ENCODE results near the gene ZC2HC1B.

ZC2HC1B gene

GRCh38 chr6:143958839-143959399 lies 94.6 kb downstream of the ZC2HC1B start:
- no peak overlapping the region for H3K27ac ChIP-seq
- no peak for DNase-seq (ENCODE audit: low read depth, low spot score)

- DNase-seq (ENCODE audit: low read depth, low spot score): no peak
- H3K27ac ChIP-seq: no peak overlapping the region
These were observed 95.7 kb downstream of the ZC2HC1B start for GRCh38 chr6:143959927-143960326.

- no peak overlapping the region for H3K27ac ChIP-seq
- no peak for DNase-seq (ENCODE audit: low read depth, low spot score)
These were observed 96.8 kb downstream of the ZC2HC1B start for GRCh38 chr6:143961066-143961465.

DNA sequence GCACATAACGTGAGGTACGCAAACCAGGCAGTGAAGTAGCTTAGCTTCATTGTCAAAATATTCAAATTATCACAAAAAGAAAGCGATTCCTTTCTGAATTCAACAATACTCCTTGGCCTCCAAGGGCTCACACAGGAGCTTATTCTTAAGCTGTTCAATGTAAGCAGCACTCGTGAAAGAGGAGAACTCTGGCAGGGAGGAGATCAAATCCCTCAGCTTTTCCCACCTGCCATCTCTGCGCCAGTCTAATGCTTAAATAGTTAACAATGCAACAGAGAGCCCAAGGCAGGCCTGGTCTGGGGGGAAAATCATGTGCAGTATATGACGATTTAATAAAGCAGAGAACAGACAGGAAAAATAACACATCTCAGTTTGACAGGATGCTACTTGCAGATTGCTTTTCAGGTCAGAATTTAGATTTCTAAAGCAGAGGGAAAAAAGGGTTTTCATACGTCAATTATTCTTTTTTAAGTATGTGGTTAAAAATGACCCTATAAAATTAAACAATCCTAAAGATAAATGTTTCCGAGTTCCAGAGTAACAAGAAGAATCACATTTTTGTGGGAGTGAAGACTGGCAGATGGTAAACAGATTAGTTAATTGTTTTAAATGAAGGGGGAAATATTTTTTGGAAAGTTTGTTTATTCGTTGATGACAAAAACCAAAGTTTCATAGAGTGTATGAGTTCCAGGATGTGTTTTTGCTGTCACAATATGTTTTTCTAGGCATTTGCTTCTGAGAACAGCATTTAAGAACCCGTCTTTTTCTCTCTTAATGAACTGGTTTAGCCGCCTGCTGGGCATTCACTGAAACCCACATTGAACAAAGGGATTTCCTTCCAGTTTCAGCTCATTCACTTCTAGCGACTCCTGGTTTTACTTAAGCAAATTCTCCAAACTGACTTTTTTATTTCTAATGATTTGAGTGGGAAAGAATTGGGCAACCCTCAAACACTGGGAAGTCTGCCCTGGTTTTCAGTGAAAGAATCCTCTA lies 97.9 kb downstream of the ZC2HC1B start:
- DNase-seq (ENCODE audit: low read depth, low spot score): no peak
- H3K27ac ChIP-seq: no peak overlapping the region

GRCh38 chr6:143963158-143963919 lies 99.1 kb downstream of the ZC2HC1B start:
- no peak overlapping the region for H3K27ac ChIP-seq
- DNase-seq (ENCODE audit: low read depth, low spot score): no peak

- no peak for DNase-seq (ENCODE audit: low read depth, low spot score)
- no peak overlapping the region for H3K27ac ChIP-seq
These were observed 100.4 kb downstream of the ZC2HC1B start for GRCh38 chr6:143964674-143965081.

DNA sequence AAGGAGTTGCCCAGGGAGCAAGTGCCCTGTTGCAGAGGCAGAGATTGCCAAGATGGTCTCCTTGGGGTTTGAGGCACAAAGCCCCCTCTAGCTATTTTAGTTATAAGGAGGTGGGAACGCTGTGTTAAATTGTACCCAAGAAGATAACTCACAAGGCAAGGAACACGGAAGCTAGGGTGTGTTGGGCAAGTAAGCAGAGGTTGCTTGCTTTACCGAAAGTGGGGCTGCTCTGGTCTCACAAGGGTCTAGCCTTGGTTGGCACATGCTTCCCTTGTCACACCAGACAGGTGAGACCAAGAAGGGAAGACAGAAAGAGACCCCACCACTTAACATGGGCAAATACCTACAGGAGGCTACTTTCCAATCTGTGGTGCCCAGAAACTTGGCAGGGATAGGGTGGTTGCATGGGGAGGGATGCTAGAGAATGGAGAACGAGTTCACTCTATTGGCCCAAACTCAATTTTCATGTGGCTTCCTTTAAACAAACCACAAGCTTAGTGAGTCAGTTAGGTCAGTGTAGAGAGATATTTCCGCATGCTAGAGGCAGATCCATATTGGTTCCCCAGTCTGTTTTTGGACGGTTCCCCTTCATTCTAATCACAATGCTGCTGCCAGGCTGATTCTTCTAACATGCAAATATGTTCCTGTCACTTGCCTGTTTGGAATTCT lies 101.4 kb downstream of the ZC2HC1B start:
- no peak for DNase-seq (ENCODE audit: low read depth, low spot score)
- H3K27ac ChIP-seq: no peak overlapping the region

DNA sequence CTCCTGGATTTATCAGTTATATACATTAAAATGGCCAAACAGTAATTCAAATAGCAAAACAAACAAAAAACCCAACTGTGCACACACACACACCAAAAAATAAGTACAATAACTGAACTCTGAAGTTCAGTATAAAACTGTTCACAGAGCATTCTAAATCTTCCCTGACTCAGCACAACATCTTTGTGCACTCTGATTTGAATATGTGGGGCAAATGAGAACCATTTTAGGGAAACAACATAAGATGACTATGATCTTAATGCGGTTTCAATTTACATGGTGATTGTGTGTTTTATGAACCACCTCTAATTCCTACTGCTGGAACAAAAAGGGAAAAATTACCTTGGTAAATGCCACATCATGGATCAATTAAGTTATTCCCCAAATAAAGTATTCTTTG lies 102.0 kb downstream of the ZC2HC1B start:
- DNase-seq (ENCODE audit: low read depth, low spot score): no peak
- H3K27ac ChIP-seq: no peak overlapping the region

GRCh38 chr6:143967706-143968376 lies 103.6 kb downstream of the ZC2HC1B start:
- DNase-seq (ENCODE audit: low read depth, low spot score): no peak
- H3K27ac ChIP-seq: no peak overlapping the region

DNA sequence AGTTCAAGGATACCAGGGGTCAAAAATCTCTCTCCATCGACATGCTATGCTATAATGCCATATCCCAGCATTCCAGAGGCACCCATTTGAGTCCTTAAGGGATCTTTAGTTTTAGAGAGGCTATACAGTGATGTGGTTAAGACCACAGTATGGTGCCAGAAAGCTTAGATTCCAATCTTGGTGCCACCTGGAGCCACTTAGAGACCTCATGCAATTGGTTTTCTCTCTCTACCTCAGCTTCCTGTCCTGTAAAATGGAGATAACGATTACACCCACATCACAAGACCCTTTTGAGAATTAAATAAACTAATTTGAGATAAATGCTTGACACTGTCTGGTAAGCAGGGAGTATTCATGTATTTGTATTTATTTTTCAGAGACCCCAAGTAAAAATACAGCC lies 104.8 kb downstream of the ZC2HC1B start:
- DNase-seq (ENCODE audit: low read depth, low spot score): no peak
- H3K27ac ChIP-seq: no peak overlapping the region

DNA sequence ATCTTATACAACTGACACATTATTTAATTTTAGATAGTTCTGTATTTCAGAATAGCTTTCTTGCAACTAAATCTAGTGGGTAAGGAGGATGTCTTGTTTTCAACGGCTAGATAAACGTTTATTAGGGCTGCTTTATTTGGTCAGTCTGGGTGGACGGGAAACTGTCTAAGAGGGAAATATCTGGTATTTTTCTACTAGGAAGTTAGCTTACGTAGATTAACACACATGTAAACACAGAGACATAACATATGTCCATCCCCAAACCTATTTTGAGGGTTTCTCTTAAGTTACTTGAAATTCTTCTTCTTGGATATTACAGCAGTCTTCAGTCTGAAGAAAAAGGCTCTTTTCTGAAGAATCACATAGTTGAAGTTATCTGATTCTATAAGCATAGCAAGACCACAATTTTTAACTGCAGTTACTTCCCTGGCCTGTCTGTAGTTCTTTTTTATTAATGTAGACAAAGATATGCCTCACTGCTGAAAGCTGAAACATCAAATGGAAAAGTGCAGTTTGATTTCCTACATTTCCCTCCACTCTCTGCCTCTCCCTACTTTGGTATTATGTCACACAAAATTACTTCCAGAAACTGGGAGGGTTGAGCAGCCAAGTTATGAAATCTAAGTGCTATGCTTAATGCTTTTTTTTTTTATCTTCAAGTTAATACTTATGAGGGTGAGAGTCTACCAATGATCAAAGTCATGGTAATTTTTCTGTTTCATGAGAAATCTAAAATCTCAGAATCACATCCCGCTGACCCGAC lies 106.4 kb downstream of the ZC2HC1B start:
- no peak for DNase-seq (ENCODE audit: low read depth, low spot score)
- no peak overlapping the region for H3K27ac ChIP-seq

- DNase-seq (ENCODE audit: low read depth, low spot score): no peak
- H3K27ac ChIP-seq: no peak overlapping the region
These were observed 107.4 kb downstream of the ZC2HC1B start for GRCh38 chr6:143971482-143972205.

GRCh38 chr6:143973097-143973966 lies 109.1 kb downstream of the ZC2HC1B start:
- DNase-seq (ENCODE audit: low read depth, low spot score): no peak
- no peak overlapping the region for H3K27ac ChIP-seq

DNA sequence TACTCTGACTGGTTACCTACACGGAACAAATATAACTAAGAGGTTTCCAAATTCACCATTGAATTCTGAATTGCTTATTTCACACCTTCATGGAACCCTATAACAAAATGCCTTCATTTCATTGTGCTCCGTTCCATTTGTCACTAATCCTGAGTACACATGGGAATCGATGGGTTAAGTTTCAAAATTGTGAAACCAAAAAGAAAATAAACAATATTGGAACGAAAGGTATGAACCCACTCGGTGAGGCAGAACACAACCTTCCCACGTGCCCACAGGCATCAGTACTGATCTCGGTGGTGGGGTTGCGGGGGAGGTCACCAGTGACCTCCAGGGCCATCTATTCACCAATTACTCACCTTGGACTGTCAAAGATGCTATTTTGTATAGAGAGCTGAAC lies 109.8 kb downstream of the ZC2HC1B start:
- H3K27ac ChIP-seq: no peak overlapping the region
- no peak for DNase-seq (ENCODE audit: low read depth, low spot score)

- H3K27ac ChIP-seq: no peak overlapping the region
- DNase-seq (ENCODE audit: low read depth, low spot score): no peak
These were observed 112.6 kb downstream of the ZC2HC1B start for GRCh38 chr6:143976806-143977349.

DNA sequence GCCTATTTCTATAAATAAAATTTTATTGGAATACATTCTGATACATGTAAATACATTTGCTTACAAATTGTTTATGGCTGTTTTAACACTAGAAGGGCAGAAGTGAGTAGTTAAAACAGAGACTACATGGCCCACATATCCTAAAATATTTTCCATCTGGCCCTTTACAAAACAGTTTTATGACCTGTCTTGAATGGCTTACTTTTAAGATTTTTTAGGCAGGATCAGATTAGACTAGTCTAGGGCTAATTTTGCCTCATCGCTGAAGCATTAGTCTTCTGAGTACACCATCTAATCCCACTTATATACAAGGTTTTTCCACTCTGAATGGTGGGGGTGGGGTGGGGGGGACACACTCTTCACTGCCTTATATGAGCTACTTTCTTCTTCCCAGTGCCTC lies 116.6 kb downstream of the ZC2HC1B start:
- H3K27ac ChIP-seq: no peak overlapping the region
- DNase-seq (ENCODE audit: low read depth, low spot score): no peak

DNA sequence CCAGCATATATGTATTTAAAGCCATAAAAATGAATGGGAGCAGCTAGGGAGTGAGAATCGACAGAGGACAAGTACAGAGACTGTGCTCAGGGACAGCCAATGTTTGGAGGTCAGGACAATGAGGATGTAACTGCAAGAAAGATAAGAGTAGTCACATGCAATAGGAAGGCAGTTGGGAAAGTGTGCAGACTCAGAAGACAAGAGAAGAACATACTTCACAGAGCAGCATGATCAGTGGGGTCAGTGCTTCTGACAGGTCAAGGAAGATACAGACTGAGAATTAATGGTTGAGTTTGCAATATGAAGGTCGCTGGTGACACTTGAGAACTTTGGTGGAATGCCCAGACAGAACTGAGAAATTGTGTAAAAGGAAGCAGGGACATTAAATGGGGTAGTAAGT lies 118.7 kb downstream of the ZC2HC1B start:
- H3K27ac ChIP-seq: no peak overlapping the region
- no peak for DNase-seq (ENCODE audit: low read depth, low spot score)
